IMR-90 (cell line): ENCODE results near the gene ITGAL. TPM values are rescaled to one million over a fixed set of nuclear protein-coding genes. Genes with fewer than 3 reads are reported as not detected.

Experiments
- ATAC-seq: fragments of 200-7000 bp; cut with Tn5 transposase; 2 replicates; pipeline ENCODE4 v1.9.1; 2020; ENCODE audit warnings: low read depth, mild to moderate bottlenecking, moderate library complexity
- BruUV-seq: library from RNA; stranded (reverse); fragments of 400-500 nt; replicated peaks from 2 replicates; lab custom pipeline; 2021; lab: Mats Ljungman, UMichigan
- CTCF ChIA-PET: fragments of 300-600 bp; formaldehyde crosslinking; extraction: SDS; loops from one replicate; lab custom pipeline; 2021; ENCODE audit warnings: antibody characterized with exemption; lab: Yijun Ruan, JAX
- POLR2A ChIA-PET: fragments of 300-600 bp; sonication (Branson Sonifier 250); formaldehyde crosslinking; loops from one replicate; lab custom pipeline; 2022; ENCODE audit warnings: antibody characterized with exemption; ENCODE audit not compliant: unreplicated experiment; lab: Charles Lee
- DNase-seq: peaks from one replicate; pipeline ENCODE4 v3.0.0; 2013
- H2AFZ ChIP-seq: replicated peaks from 2 replicates; pipeline ENCODE3; 2013; ENCODE audit warnings: low read length, mild to moderate bottlenecking; ENCODE audit not compliant: poor library complexity
- H2AK5ac ChIP-seq: 2 replicates; pipeline ENCODE4 v1.6.1; 2013; ENCODE audit warnings: low read depth, low read length, inconsistent platforms
- H2AK9ac ChIP-seq: replicated peaks from 2 replicates; pipeline ENCODE3; 2013; ENCODE audit warnings: mild to moderate bottlenecking, low read depth, low read length, moderate library complexity; ENCODE audit not compliant: poor library complexity
- H2BK120ac ChIP-seq: 2 replicates; pipeline ENCODE4 v1.6.1; 2013; ENCODE audit warnings: low read depth, low read length, inconsistent platforms
- H2BK15ac ChIP-seq: 3 replicates; pipeline ENCODE4 v1.6.1; 2013; ENCODE audit warnings: low read depth, low read length, inconsistent platforms
- H2BK20ac ChIP-seq: 2 replicates; pipeline ENCODE4 v1.6.1; 2013; ENCODE audit warnings: low read depth, mild to moderate bottlenecking, inconsistent platforms, low read length, moderate library complexity
- H2BK5ac ChIP-seq: 2 replicates; pipeline ENCODE4 v1.6.1; 2013; ENCODE audit warnings: mild to moderate bottlenecking, low read depth, low read length, inconsistent platforms; ENCODE audit not compliant: poor library complexity, severe bottlenecking
- H3K14ac ChIP-seq: replicated peaks from 2 replicates; pipeline ENCODE4 v1.6.1; 2013; ENCODE audit warnings: low read depth, low read length, inconsistent platforms
- H3K18ac ChIP-seq: 2 replicates; pipeline ENCODE4 v1.6.1; 2013; ENCODE audit warnings: low read depth, low read length, control low read depth
- H3K23ac ChIP-seq: 2 replicates; pipeline ENCODE4 v1.6.1; 2013; ENCODE audit warnings: low read depth, low read length, inconsistent platforms
- H3K27ac ChIP-seq: 2 replicates; pipeline ENCODE4 v1.5.1; 2013; ENCODE audit warnings: mild to moderate bottlenecking, control low read depth, low read length; ENCODE audit not compliant: insufficient read depth
- H3K27me3 ChIP-seq: 2 replicates; pipeline ENCODE4 v1.6.1; 2013; ENCODE audit warnings: low read length; ENCODE audit not compliant: control insufficient read depth, insufficient read depth
- H3K36me3 ChIP-seq: 2 replicates; pipeline ENCODE4 v1.6.1; 2013; ENCODE audit warnings: low read length, mixed read lengths; ENCODE audit not compliant: control insufficient read depth, insufficient read depth
- H3K4ac ChIP-seq: 2 replicates; pipeline ENCODE4 v1.6.1; 2013; ENCODE audit warnings: low read depth, low read length, inconsistent platforms
- H3K4me1 ChIP-seq: 2 replicates; pipeline ENCODE4 v1.6.1; 2013; ENCODE audit warnings: low read length, mixed read lengths; ENCODE audit not compliant: control insufficient read depth, insufficient read depth
- H3K4me2 ChIP-seq: 2 replicates; pipeline ENCODE4 v1.6.1; 2013; ENCODE audit warnings: low read depth, mild to moderate bottlenecking, control low read depth, low read length, moderate library complexity
- H3K4me3 ChIP-seq: 2 replicates; pipeline ENCODE4 v1.5.1; 2013; ENCODE audit warnings: low read depth, mild to moderate bottlenecking, control low read depth, low read length, moderate library complexity; ENCODE audit not compliant: insufficient read depth
- H3K56ac ChIP-seq: 2 replicates; pipeline ENCODE4 v1.6.1; 2013; ENCODE audit warnings: low read length, inconsistent platforms; ENCODE audit not compliant: insufficient read depth; ENCODE audit errors: extremely low read depth
- H3K79me1 ChIP-seq, 2 experiments: 2 replicates each; pipeline ENCODE4 v1.6.1; 2013; ENCODE audit warnings: low read length in 2 of 2, inconsistent platforms in 1 of 2, low read depth in 1 of 2
- H3K9ac ChIP-seq: 2 replicates; pipeline ENCODE4 v1.6.1; 2013; ENCODE audit warnings: low read depth, low read length, control low read depth
- H3K9me1 ChIP-seq: 2 replicates; pipeline ENCODE4 v1.6.1; 2013; ENCODE audit warnings: low read length, inconsistent platforms; ENCODE audit not compliant: insufficient read depth
- H3K9me3 ChIP-seq: 2 replicates; pipeline ENCODE4 v1.6.1; 2013; ENCODE audit warnings: low read length; ENCODE audit not compliant: control insufficient read depth, insufficient read depth
- H4K20me1 ChIP-seq: 2 replicates; pipeline ENCODE4 v1.6.1; 2013; ENCODE audit warnings: low read length, inconsistent platforms; ENCODE audit not compliant: insufficient read depth
- H4K5ac ChIP-seq: 2 replicates; pipeline ENCODE4 v1.6.1; 2013; ENCODE audit warnings: mild to moderate bottlenecking, low read depth, low read length, control low read depth
- H4K8ac ChIP-seq, 2 experiments: 2 replicates each; pipeline ENCODE4 v1.6.1; 2013; ENCODE audit warnings: low read depth in 2 of 2, low read length in 2 of 2, control low read depth in 1 of 2, inconsistent platforms in 1 of 2
- H4K91ac ChIP-seq: 2 replicates; pipeline ENCODE4 v1.6.1; 2013; ENCODE audit warnings: low read depth, low read length, inconsistent platforms; ENCODE audit not compliant: insufficient read depth
- BHLHE40 ChIP-seq: fragments of 150-350 bp; IDR thresholded peaks from 2 replicates; pipeline ENCODE4 v1.6.1; 2016; ENCODE audit warnings: mild to moderate bottlenecking, low read depth, low read length
- CEBPB ChIP-seq: IDR thresholded peaks from 2 replicates; pipeline ENCODE4 v1.6.1; 2012; ENCODE audit warnings: low read depth, low read length, improper control_type of control experiment
- CHD1 ChIP-seq: IDR thresholded peaks from 2 replicates; pipeline ENCODE4 v1.6.1; 2012; ENCODE audit warnings: low read depth, low read length, improper control_type of control experiment
- ELK1 ChIP-seq: fragments of 150-350 bp; IDR thresholded peaks from 2 replicates; pipeline ENCODE4 v1.6.1; 2016; ENCODE audit warnings: low read depth, mild to moderate bottlenecking, low read length, moderate library complexity, borderline replicate concordance
- FOS ChIP-seq: fragments of 150-350 bp; IDR thresholded peaks from 2 replicates; pipeline ENCODE4 v1.6.1; 2016; ENCODE audit warnings: low read depth, low read length
- MAFK ChIP-seq: IDR thresholded peaks from 2 replicates; pipeline ENCODE4 v1.6.1; 2012; ENCODE audit warnings: low read depth, low read length, improper control_type of control experiment
- MAZ ChIP-seq: IDR thresholded peaks from 2 replicates; pipeline ENCODE4 v1.6.1; 2012; ENCODE audit warnings: low read depth, mild to moderate bottlenecking, low read length, improper control_type of control experiment, moderate library complexity, borderline replicate concordance
- MXI1 ChIP-seq: IDR thresholded peaks from 2 replicates; pipeline ENCODE4 v1.6.1; 2012; ENCODE audit warnings: low read depth, mild to moderate bottlenecking, low read length, moderate library complexity, borderline replicate concordance
- NFE2L2 ChIP-seq: fragments of 150-350 bp; IDR thresholded peaks from 2 replicates; pipeline ENCODE4 v1.6.1; 2016; ENCODE audit warnings: low read depth, mild to moderate bottlenecking, low read length
- POLR2A ChIP-seq: IDR thresholded peaks from 2 replicates; pipeline ENCODE4 v1.6.1; 2012; ENCODE audit warnings: mild to moderate bottlenecking, low read depth, low read length
- RAD21 ChIP-seq: IDR thresholded peaks from 2 replicates; pipeline ENCODE4 v1.6.1; 2012; ENCODE audit warnings: low read length, improper control_type of control experiment
- RCOR1 ChIP-seq: IDR thresholded peaks from 2 replicates; pipeline ENCODE4 v1.6.1; 2012; ENCODE audit warnings: mild to moderate bottlenecking, low read length, improper control_type of control experiment; ENCODE audit not compliant: insufficient replicate concordance
- RFX5 ChIP-seq: IDR thresholded peaks from 2 replicates; pipeline ENCODE4 v1.8.0; 2012; ENCODE audit warnings: low read depth, mild to moderate bottlenecking, low read length, moderate library complexity
- SMC3 ChIP-seq: fragments of 150-350 bp; IDR thresholded peaks from 2 replicates; pipeline ENCODE4 v1.6.1; 2016; ENCODE audit warnings: low read depth, mild to moderate bottlenecking, antibody characterized with exemption, low read length, moderate library complexity
- USF2 ChIP-seq: fragments of 150-350 bp; IDR thresholded peaks from 2 replicates; pipeline ENCODE4 v1.6.1; 2017; ENCODE audit warnings: mild to moderate bottlenecking, antibody characterized with exemption, low read length, low read depth
- WGBS, 2 experiments: methylation state at CpG; one replicate each; pipeline versions ENCODE4 v1.1.5 to v1.1.7; 2013; ENCODE audit warnings: missing lambda C conversion rate in 2 of 2; ENCODE audit not compliant: insufficient read length in 1 of 2; ENCODE audit errors: extremely low coverage in 2 of 2; 5-methylcytosine and 5-hydroxymethylcytosine counted together
- dilution Hi-C: fragments of 300-500 bp; cut with HindIII; formaldehyde crosslinking; loops from one replicate; pipeline ENCODE4 v1.14.3; 2018; ENCODE audit warnings: low sequenced_read_pairs; ENCODE audit not compliant: unreplicated experiment
- in situ Hi-C: fragments of 300-500 bp; cut with MboI; formaldehyde crosslinking; loops from 3 replicates; pipeline ENCODE4 v1.14.3; 2019; ENCODE audit warnings: low sequenced_read_pairs, inconsistent platforms, mixed read lengths
- intact Hi-C: fragments of 100-400 bp; cut with micrococcal nuclease; formaldehyde crosslinking; loops from 2 replicates; pipeline ENCODE4 v1.10.0; 2022
- polyA plus RNA-seq, 3 experiments: library from polyadenylated mRNA; depleted of rRNA; stranded (reverse); fragments of >200 nt; gene quantifications; 2 replicates each; pipeline ENCODE4 v1.2.3, GENCODE V29; 2012; ENCODE audit warnings: low replicate concordance in 1 of 3
- total RNA-seq: library from RNA; depleted of rRNA; stranded (reverse); fragments of >200 nt; gene quantifications from 2 replicates; pipeline ENCODE4 v1.2.3, GENCODE V29; 2012

Gene ITGAL
- total and polyA plus RNA-seq, 2 of the 4 experiments (the other 2 are of a cell fraction), result not detected

- no peak for TF ChIP-seq FOS
- TF ChIP-seq CHD1, result no peak
Measured at GRCh38 chr16:30434852-30435251, 37.7 kb upstream of the ITGAL start (continued).

GRCh38 chr16:30437511-30438046 is 35.0 kb upstream of the ITGAL start:
- Histone ChIP-seq H3K36me3 (no peaks in the 10 kb centered on the region), H3K4ac (no peak overlapping the region), H3K9me3 (no peaks in the 10 kb centered on the region), H3K56ac (no peak overlapping the region), H2AK9ac (no peak overlapping the region), H2BK15ac (no peak overlapping the region), H3K9me1 (no peaks in the 10 kb centered on the region), H3K4me2 (no peak overlapping the region), H3K14ac (no peak overlapping the region), H4K91ac (no peak overlapping the region), H2AK5ac (no peak overlapping the region), H3K23ac (no peak overlapping the region), H3K79me1 (no peaks in the 10 kb centered on the region), H3K4me1 (no peaks in the 10 kb centered on the region), H4K20me1 (no peaks in the 10 kb centered on the region), H2BK20ac (no peak overlapping the region), H3K18ac (no peak overlapping the region), H3K9ac (no peak overlapping the region), H3K4me3 (no peak overlapping the region), H3K27me3 (peaks cover 15% of the 10 kb centered on the region), H4K8ac (no peak overlapping the region), H2BK120ac (no peak overlapping the region), H2AFZ (no peak overlapping the region), H3K27ac (no peak overlapping the region), H2BK5ac (no peak overlapping the region), H4K5ac (no peak overlapping the region)
- ChIA-PET CTCF (no interaction called here), POLR2A (no interaction called here)
- dilution Hi-C loops (no loop called here), intact Hi-C loops (no loop called here), in situ Hi-C loops (no loop called here)
- no peak for ATAC-seq
- no peak for DNase-seq
- BruUV-seq, result no TSS peak
- WGBS, 2 experiments, result 38% methylated on average over 1 of the region's 3 CpGs; no CpG with 5 or more reads in 1 of the 2 experiments
- TF ChIP-seq SMC3 (no peak), RFX5 (no peak), RAD21 (no peak), MAZ (no peak), MAFK (no peak), POLR2A (no peak), RCOR1 (no peak), FOS (no peak), MXI1 (no peak), ELK1 (no peak), BHLHE40 (no peak), CEBPB (no peak), USF2 (no peak), CHD1 (no peak), NFE2L2 (no peak)
